Smooth muscle cell (in vitro differentiated cells): Measurements from ENCODE around the gene HDAC1. TPM values are rescaled to one million over a fixed set of nuclear protein-coding genes. Genes with fewer than 3 reads are reported as not detected.

ENCODE experiments used
- DNase-seq: peaks from one replicate; lab custom pipeline; 2025; ENCODE audit not compliant: unreplicated experiment; lab: John Stamatoyannopoulos, UW
- H2AFZ ChIP-seq: fragments of 200-600 bp; sonication (generic); 2 replicates; pipeline ENCODE4 v1.6.0; 2016; ENCODE audit warnings: antibody characterized with exemption, low read depth, mild to moderate bottlenecking
- H3F3A ChIP-seq: fragments of 200-600 bp; sonication (generic); 2 replicates; pipeline ENCODE4 v1.6.0; 2017; ENCODE audit warnings: antibody characterized with exemption, low read depth
- H3K27ac ChIP-seq: fragments of 200-600 bp; sonication (generic); 2 replicates; pipeline ENCODE4 v1.5.1; 2016; ENCODE audit warnings: low read depth, mild to moderate bottlenecking
- H3K27me3 ChIP-seq: fragments of 200-600 bp; sonication (generic); 2 replicates; pipeline ENCODE4 v1.6.1; 2016; ENCODE audit warnings: low read depth, mild to moderate bottlenecking
- H3K36me3 ChIP-seq: fragments of 200-600 bp; sonication (generic); 2 replicates; pipeline ENCODE4 v1.5.1; 2016; ENCODE audit warnings: low read depth
- H3K4me1 ChIP-seq: fragments of 200-600 bp; sonication (generic); 2 replicates; pipeline ENCODE4 v1.5.1; 2016; ENCODE audit warnings: low read depth
- H3K4me2 ChIP-seq: fragments of 200-600 bp; sonication (generic); 2 replicates; pipeline ENCODE4 v1.6.0; 2016; ENCODE audit warnings: mild to moderate bottlenecking
- H3K4me3 ChIP-seq: fragments of 200-600 bp; sonication (generic); 2 replicates; pipeline ENCODE4 v1.5.1; 2016; ENCODE audit warnings: mild to moderate bottlenecking
- H3K79me2 ChIP-seq: fragments of 200-600 bp; sonication (generic); 2 replicates; pipeline ENCODE4 v1.6.0; 2016; ENCODE audit warnings: low read depth, mild to moderate bottlenecking
- H3K9ac ChIP-seq: fragments of 200-600 bp; sonication (generic); 2 replicates; pipeline ENCODE4 v1.6.0; 2016; ENCODE audit warnings: low read depth
- H3K9me3 ChIP-seq: fragments of 200-600 bp; sonication (generic); replicated peaks from 2 replicates; pipeline ENCODE4 v1.5.1; 2016; ENCODE audit warnings: low read depth
- H4K20me1 ChIP-seq: fragments of 200-600 bp; sonication (generic); 2 replicates; pipeline ENCODE4 v1.6.0; 2016; ENCODE audit warnings: low read depth
- WGBS: methylation state at CpG from one replicate; pipeline ENCODE4 v1.1.7; 2016; ENCODE audit warnings: low lambda C conversion rate; 5-methylcytosine and 5-hydroxymethylcytosine counted together
- polyA plus RNA-seq: library from polyadenylated mRNA; unstranded; fragments of >200 nt; fragmentation: Nextera tagmentation; extraction: Ambion mirVana; gene quantifications from 2 replicates; pipeline ENCODE4 v1.2.1, GENCODE V29; 2016
- total RNA-seq: library from RNA; depleted of rRNA; stranded (reverse); fragments of >200 nt; gene quantifications from 2 replicates; pipeline ENCODE4 v1.2.3, GENCODE V29; 2014
- TF ChIP-seq, protein P1 (sequence below): fragments of 200-600 bp; sonication (generic); IDR thresholded peaks from 2 replicates; pipeline ENCODE4 v1.5.1; 2017; ENCODE audit warnings: borderline replicate concordance, mild to moderate bottlenecking, antibody characterized with exemption; ENCODE audit not compliant: insufficient read depth, poor library complexity, severe bottlenecking

The HDAC1 gene
- total and polyA plus RNA-seq, 2 experiments from 2014 or later, result 29.3 to 48.8 TPM

DNA sequence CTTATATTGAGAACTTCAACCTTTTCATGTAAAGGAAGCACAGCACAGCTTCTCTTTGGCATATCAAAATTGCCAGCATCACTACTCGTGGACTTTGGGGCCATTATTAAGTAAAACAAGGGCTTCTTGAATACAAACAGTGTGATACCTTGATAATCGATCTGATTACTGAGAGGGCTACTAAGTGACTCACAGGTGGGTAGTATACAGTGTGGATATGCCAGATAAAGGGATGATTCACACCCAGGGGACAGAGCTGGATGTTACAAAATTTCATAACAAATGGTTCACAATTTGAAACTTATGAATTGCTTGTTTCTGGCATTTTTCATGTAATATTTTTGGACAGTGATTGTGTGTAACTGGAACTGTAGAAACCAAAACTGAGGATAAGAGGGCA lies 15.4 kb downstream of the HDAC1 start:
- Histone ChIP-seq H2AFZ (no peak overlapping the region), H3K27me3 (no peaks in the 10 kb centered on the region), H4K20me1 (peaks cover 70% of the 10 kb centered on the region), H3K79me2 (peaks cover 76% of the 10 kb centered on the region), H3K4me3 (no peak overlapping the region), H3K9ac (no peak overlapping the region), H3K9me3 (peaks cover 3% of the 10 kb centered on the region), H3K4me1 (no peaks in the 10 kb centered on the region), H3F3A (no peaks in the 10 kb centered on the region), H3K27ac (no peak overlapping the region), H3K36me3 (peaks cover 30% of the 10 kb centered on the region), H3K4me2 (no peak overlapping the region)
- TF ChIP-seq, protein P1, sequence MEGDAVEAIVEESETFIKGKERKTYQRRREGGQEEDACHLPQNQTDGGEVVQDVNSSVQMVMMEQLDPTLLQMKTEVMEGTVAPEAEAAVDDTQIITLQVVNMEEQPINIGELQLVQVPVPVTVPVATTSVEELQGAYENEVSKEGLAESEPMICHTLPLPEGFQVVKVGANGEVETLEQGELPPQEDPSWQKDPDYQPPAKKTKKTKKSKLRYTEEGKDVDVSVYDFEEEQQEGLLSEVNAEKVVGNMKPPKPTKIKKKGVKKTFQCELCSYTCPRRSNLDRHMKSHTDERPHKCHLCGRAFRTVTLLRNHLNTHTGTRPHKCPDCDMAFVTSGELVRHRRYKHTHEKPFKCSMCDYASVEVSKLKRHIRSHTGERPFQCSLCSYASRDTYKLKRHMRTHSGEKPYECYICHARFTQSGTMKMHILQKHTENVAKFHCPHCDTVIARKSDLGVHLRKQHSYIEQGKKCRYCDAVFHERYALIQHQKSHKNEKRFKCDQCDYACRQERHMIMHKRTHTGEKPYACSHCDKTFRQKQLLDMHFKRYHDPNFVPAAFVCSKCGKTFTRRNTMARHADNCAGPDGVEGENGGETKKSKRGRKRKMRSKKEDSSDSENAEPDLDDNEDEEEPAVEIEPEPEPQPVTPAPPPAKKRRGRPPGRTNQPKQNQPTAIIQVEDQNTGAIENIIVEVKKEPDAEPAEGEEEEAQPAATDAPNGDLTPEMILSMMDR, result no peak
- 91% methylated on average over 2 of the region's 2 CpGs for WGBS
- no peak for DNase-seq

DNA sequence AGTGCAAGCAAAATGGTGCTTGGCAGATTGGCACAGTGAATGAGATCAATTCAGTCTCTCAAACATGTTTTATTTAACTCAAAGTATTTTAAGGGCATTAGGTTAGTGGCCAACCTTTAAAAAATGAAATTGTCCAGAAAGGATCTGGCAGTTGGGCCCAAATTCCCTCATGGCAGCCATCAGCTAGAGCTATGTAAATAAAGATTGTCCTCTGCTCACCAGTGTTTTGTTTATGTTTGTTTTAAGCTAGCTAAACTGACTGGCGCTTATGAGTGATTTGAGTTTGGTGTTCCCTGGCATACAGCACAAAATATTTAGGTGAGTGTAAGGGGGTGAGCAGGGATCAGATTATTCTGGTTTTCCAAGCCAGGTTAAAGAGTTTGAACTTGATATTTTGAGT lies 18.1 kb downstream of the HDAC1 start:
- peaks cover 3% of the 10 kb centered on the region for H3K9me3 ChIP-seq
- TF ChIP-seq, protein P1, result no peak
- peaks cover 83% of the 10 kb centered on the region for H4K20me1 ChIP-seq
- no peak overlapping the region for H3K4me3 ChIP-seq
- no peaks in the 10 kb centered on the region for H3K27me3 ChIP-seq
- H3K79me2 ChIP-seq, result peaks cover 76% of the 10 kb centered on the region
- H3K36me3 ChIP-seq, result peaks cover 7% of the 10 kb centered on the region
- H3K27ac ChIP-seq, result no peak overlapping the region
- no peaks in the 10 kb centered on the region for H3F3A ChIP-seq
- no peak overlapping the region for H3K9ac ChIP-seq
- 62% methylated on average over 1 of the region's 1 CpG for WGBS
- H3K4me2 ChIP-seq, result no peak overlapping the region
- DNase-seq, result no peak
- H2AFZ ChIP-seq, result no peak overlapping the region
- H3K4me1 ChIP-seq, result no peaks in the 10 kb centered on the region

DNA sequence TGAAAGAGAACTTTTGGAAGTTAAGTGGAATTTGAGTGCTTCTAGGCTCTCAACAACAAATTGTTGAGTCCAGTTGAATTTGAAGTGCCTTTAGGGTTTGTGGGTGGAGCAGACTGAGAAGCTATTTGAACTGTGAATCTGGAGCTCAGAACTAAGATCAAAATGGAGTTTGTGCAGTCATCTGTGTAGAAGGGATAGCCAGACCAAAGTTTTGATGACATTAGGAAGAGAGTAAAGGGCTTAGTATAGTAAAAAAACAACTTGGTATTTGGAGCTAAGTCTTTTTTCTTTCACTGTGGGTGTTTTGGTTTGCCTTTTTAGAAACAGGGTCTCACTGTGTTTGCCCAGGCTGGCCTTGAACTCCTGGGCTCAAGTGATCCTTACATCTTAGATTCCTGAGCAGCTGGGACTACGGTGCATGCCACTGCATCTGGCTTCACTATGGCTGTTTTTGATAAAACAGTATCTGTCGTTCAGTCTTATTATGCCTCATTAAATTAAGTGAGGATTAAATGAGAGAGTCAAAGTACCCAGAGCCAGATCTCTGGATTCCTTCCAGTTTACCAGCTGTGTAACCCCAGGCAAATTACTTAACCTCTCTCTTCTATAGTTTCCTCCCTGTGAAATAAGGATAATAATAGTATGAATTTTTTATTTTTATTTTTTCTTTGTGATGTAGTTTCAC lies 20.0 kb downstream of the HDAC1 start:
- Histone ChIP-seq H3K9me3 (no peaks in the 10 kb centered on the region), H3K36me3 (no peaks in the 10 kb centered on the region), H3K4me3 (no peak overlapping the region), H4K20me1 (peaks cover 83% of the 10 kb centered on the region), H3K27me3 (no peaks in the 10 kb centered on the region), H3K27ac (no peak overlapping the region), H3K9ac (no peak overlapping the region), H3K79me2 (peaks cover 64% of the 10 kb centered on the region), H3K4me2 (no peak overlapping the region), H3K4me1 (no peaks in the 10 kb centered on the region), H3F3A (no peaks in the 10 kb centered on the region), H2AFZ (no peak overlapping the region)
- no peak for DNase-seq
- TF ChIP-seq, protein P1, result no peak
- 53% methylated on average over 2 of the region's 2 CpGs for WGBS

DNA sequence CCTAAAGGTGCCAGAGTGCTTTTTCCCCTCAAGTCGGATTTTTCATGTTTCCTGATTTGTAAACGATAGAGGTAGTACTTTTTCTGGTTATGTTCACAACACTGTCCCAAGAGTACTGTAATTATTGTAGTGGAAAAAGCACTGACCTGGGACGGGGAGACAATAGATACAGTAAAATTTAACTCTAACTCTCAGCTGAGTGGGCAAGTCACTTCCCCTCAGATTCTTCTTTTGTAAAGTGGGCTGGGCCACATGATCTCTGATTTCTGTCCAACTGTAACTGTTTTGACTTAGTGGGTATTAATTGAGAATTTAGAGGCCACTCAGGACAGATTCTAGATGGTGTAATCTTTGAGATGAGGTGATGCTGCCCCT lies 25.0 kb downstream of the HDAC1 start:
- peaks cover 27% of the 10 kb centered on the region for H3K79me2 ChIP-seq

More for the DNA sequence above, 25.0 kb downstream of the HDAC1 start:
- Histone ChIP-seq H3K27me3 (no peaks in the 10 kb centered on the region), H4K20me1 (peaks cover 45% of the 10 kb centered on the region), H3K9me3 (no peaks in the 10 kb centered on the region), H3K4me1 (no peaks in the 10 kb centered on the region), H3K4me2 (no peak overlapping the region), H3K36me3 (no peaks in the 10 kb centered on the region), H3K27ac (no peak overlapping the region), H3K9ac (no peak overlapping the region), H3K4me3 (no peak overlapping the region), H2AFZ (no peak overlapping the region), H3F3A (no peaks in the 10 kb centered on the region)
- TF ChIP-seq, protein P1, result no peak
- DNase-seq, result no peak
- WGBS, result 93% methylated on average over 3 of the region's 3 CpGs
